Measurements from ENCODE around the gene PI4KA. TPM values are rescaled to one million over a fixed set of nuclear protein-coding genes. Genes with fewer than 3 reads are reported as not detected.
"Not testable (repeated sequence)": the region's sequence is repeated elsewhere in the genome, so short reads cannot be mapped to it uniquely, and the experiment has no call there.

The PI4KA gene
- total RNA-seq, 1 donor from 2014 or later: 24.4 TPM

GRCh38 chr22:20740222-20740951 is 118.2 kb downstream of the PI4KA start:
- H3K4me3 ChIP-seq: no peak overlapping the region
- no peak overlapping the region for H2AFZ ChIP-seq (replicated peaks)
- peaks cover 3% of the 10 kb centered on the region for H4K20me1 ChIP-seq (ENCODE audit: low read depth)
- H3K9me3 ChIP-seq (ENCODE audit: low read depth): peaks cover 8% of the 10 kb centered on the region
- H3K79me2 ChIP-seq (ENCODE audit: low read depth): no peaks in the 10 kb centered on the region
- no peaks in the 10 kb centered on the region for H3K4me1 ChIP-seq
- H3K27ac ChIP-seq: no peak overlapping the region
- H3K27ac Mint-ChIP-seq: no peak overlapping the region
- peaks cover 3% of the 10 kb centered on the region for H3K9me3 Mint-ChIP-seq
- no peaks in the 10 kb centered on the region for H3K27me3 ChIP-seq
- peaks cover 11% of the 10 kb centered on the region for H3K36me3 ChIP-seq
- H3K4me2 ChIP-seq: no peak overlapping the region
- peaks cover 37% of the 10 kb centered on the region for H3K36me3 Mint-ChIP-seq
- H3K4me3 Mint-ChIP-seq: no peak overlapping the region
- peaks cover 5% of the 10 kb centered on the region for H3K27me3 Mint-ChIP-seq (ENCODE audit: insufficient read depth, low read depth)
- no peak for DNase-seq (ENCODE audit: low spot score)
- peaks cover 3% of the 10 kb centered on the region for H3K4me1 Mint-ChIP-seq
- no peaks in the 10 kb centered on the region for H3F3A ChIP-seq (ENCODE audit: low read depth)
- no peak overlapping the region for H3K9ac ChIP-seq
- TF ChIP-seq EZH2phosphoT487 (IDR thresholded peaks at IDR 0.05): no peak
- TF ChIP-seq EZH2 (IDR thresholded peaks at IDR 0.05): no peak
- no peak for TF ChIP-seq CTCF (IDR thresholded peaks at IDR 0.05)

GRCh38 chr22:20738394-20739089 is 120.1 kb downstream of the PI4KA start:
- Histone ChIP-seq H3K4me2 (no peak overlapping the region), H3K4me3 (no peak overlapping the region), H3K79me2 (ENCODE audit: low read depth) (no peaks in the 10 kb centered on the region), H3K9me3 (ENCODE audit: low read depth) (peaks cover 8% of the 10 kb centered on the region), H3K4me1 (no peaks in the 10 kb centered on the region), H3K9ac (no peak overlapping the region), H3K36me3 (peaks cover 11% of the 10 kb centered on the region), H3K27me3 (no peaks in the 10 kb centered on the region), H3F3A (ENCODE audit: low read depth) (no peaks in the 10 kb centered on the region), H3K27ac (no peak overlapping the region), H2AFZ (replicated peaks) (no peak overlapping the region), H4K20me1 (ENCODE audit: low read depth) (peaks cover 3% of the 10 kb centered on the region)
- Mint-ChIP-seq H3K4me1 (peaks cover 3% of the 10 kb centered on the region), H3K36me3 (peaks cover 37% of the 10 kb centered on the region), H3K27me3 (ENCODE audit: insufficient read depth, low read depth) (peaks cover 5% of the 10 kb centered on the region), H3K4me3 (no peak overlapping the region), H3K9me3 (peaks cover 3% of the 10 kb centered on the region), H3K27ac (no peak overlapping the region)
- DNase-seq (ENCODE audit: low spot score): no peak
- TF ChIP-seq EZH2phosphoT487 (IDR thresholded peaks at IDR 0.05): no peak
- TF ChIP-seq CTCF (IDR thresholded peaks at IDR 0.05): no peak
- TF ChIP-seq EZH2 (IDR thresholded peaks at IDR 0.05): no peak

DNA sequence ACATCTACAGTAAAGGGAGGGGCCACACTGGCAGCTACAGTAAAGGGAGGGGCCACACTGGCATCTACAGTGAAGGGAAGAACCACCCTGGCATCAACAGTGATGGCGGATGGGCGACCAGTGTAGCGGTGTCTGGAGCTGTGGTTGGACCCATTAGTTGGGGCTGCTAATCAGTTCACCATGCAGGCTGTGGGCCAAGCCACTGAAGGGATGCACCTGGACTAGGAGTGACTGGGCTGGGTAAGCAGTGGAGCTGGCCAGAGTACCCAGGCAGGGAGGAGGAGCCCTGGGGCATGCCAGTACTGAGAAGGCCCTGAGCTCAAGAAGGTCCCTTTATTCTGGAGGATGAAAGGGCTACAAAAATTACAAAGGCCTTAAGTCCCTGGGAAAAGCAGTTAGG is 121.7 kb downstream of the PI4KA start:
- H3K9me3 Mint-ChIP-seq; H3K4me2 ChIP-seq; DNase-seq (ENCODE audit: low spot score); H3K9me3 ChIP-seq (ENCODE audit: low read depth); H3K27me3 ChIP-seq; H3K4me1 Mint-ChIP-seq; H3K4me3 Mint-ChIP-seq; H3K4me3 ChIP-seq; H3K27ac ChIP-seq; H4K20me1 ChIP-seq (ENCODE audit: low read depth); H2AFZ ChIP-seq (replicated peaks); H3K4me1 ChIP-seq; H3F3A ChIP-seq (ENCODE audit: low read depth); H3K79me2 ChIP-seq (ENCODE audit: low read depth); H3K9ac ChIP-seq; H3K27ac Mint-ChIP-seq; H3K27me3 Mint-ChIP-seq (ENCODE audit: insufficient read depth, low read depth): not testable (repeated sequence)
- H3K36me3 ChIP-seq: peaks cover 11% of the 10 kb centered on the region
- peaks cover 29% of the 10 kb centered on the region for H3K36me3 Mint-ChIP-seq

- Mint-ChIP-seq H3K36me3 (peaks cover 17% of the 10 kb centered on the region), H3K27ac (peak overlapping the region; percentile 19)
- H3K79me2 ChIP-seq (ENCODE audit: low read depth); H3K36me3 ChIP-seq; H3K4me1 ChIP-seq; H3K9me3 Mint-ChIP-seq; H3K27me3 ChIP-seq; H3K27ac ChIP-seq; H3K4me3 Mint-ChIP-seq; H3K4me3 ChIP-seq; H3K27me3 Mint-ChIP-seq (ENCODE audit: insufficient read depth, low read depth); H3F3A ChIP-seq (ENCODE audit: low read depth); H2AFZ ChIP-seq (replicated peaks); H4K20me1 ChIP-seq (ENCODE audit: low read depth); H3K4me2 ChIP-seq; H3K9me3 ChIP-seq (ENCODE audit: low read depth); H3K9ac ChIP-seq; H3K4me1 Mint-ChIP-seq; DNase-seq (ENCODE audit: low spot score): not testable (repeated sequence)
These were observed 123.1 kb downstream of the PI4KA start for GRCh38 chr22:20735356-20736162.

GRCh38 chr22:20732431-20732830 is 126.2 kb downstream of the PI4KA start:
- not testable (repeated sequence) for H3K9ac ChIP-seq; H3K27me3 ChIP-seq; H3K4me2 ChIP-seq; H3K4me1 Mint-ChIP-seq; H3K4me3 ChIP-seq; H3K36me3 ChIP-seq; H3K9me3 ChIP-seq (ENCODE audit: low read depth); DNase-seq (ENCODE audit: low spot score); H3K79me2 ChIP-seq (ENCODE audit: low read depth); H4K20me1 ChIP-seq (ENCODE audit: low read depth); H3K27me3 Mint-ChIP-seq (ENCODE audit: insufficient read depth, low read depth); H3K9me3 Mint-ChIP-seq; H3F3A ChIP-seq (ENCODE audit: low read depth); H3K27ac Mint-ChIP-seq; H3K4me1 ChIP-seq; H2AFZ ChIP-seq (replicated peaks); H3K36me3 Mint-ChIP-seq; H3K27ac ChIP-seq
- peak overlapping the region; percentile 63 for H3K4me3 Mint-ChIP-seq

Data from neural progenitor cell (in vitro differentiated cells).